Nucleus accumbens (tissue), 56 donors: Measurements from ENCODE around the gene ZNF599.

Experiments used
- DNase-seq, 56 donors: peaks; one replicate each; lab custom pipeline; 2025; lab: John Stamatoyannopoulos, UW

ZNF599 gene

GRCh38 chr19:34757441-34757840, 15.6 kb downstream of the ZNF599 start:
- DNase-seq = no peak

- DNase-seq = no peak
Observed at GRCh38 chr19:34744896-34745690, 27.9 kb downstream of the ZNF599 start.

- peak in 1 of 56 donors; percentile 26 for DNase-seq
Observed at GRCh38 chr19:34734537-34735103, 38.4 kb downstream of the ZNF599 start.

- peak in 55 of 56 donors; percentile 56 to 96 (median 90) for DNase-seq
Observed at GRCh38 chr19:34733746-34734536, 39.1 kb downstream of the ZNF599 start, which contains the start of gene ZNF181. Gene ZNF181 (plus strand): TSS chr19:34734243. CDS start chr19:34735038, 795 bp downstream.

- DNase-seq = peak in 6 of 56 donors; percentile 58 to 82 (median 76)
Observed at GRCh38 chr19:34733266-34733745, 39.7 kb downstream of the ZNF599 start.

GRCh38 chr19:34732612-34733211, 40.3 kb downstream of the ZNF599 start:
- peak in 1 of 56 donors; percentile 1 for DNase-seq

GRCh38 chr19:34731964-34732363, 41.1 kb downstream of the ZNF599 start:
- no peak for DNase-seq

GRCh38 chr19:34731019-34731829, 41.8 kb downstream of the ZNF599 start:
- DNase-seq = no peak

- DNase-seq = no peak
Observed at GRCh38 chr19:34725400-34725799, 47.6 kb downstream of the ZNF599 start.

GRCh38 chr19:34722353-34722752, 50.7 kb downstream of the ZNF599 start:
- no peak for DNase-seq

- DNase-seq = no peak
Observed at GRCh38 chr19:34715357-34715756, 57.7 kb downstream of the ZNF599 start.

GRCh38 chr19:34713262-34713637, 59.8 kb downstream of the ZNF599 start:
- DNase-seq = no peak

GRCh38 chr19:34712395-34713261, 60.4 kb downstream of the ZNF599 start:
- DNase-seq = peak in 36 of 56 donors; percentile 1 to 60 (median 26)

- no peak for DNase-seq
Observed at GRCh38 chr19:34711890-34712289, 61.1 kb downstream of the ZNF599 start.
